Spinal cord (tissue), 10 donors: ENCODE results near the gene NOPCHAP1. TPM values are rescaled to one million over a fixed set of nuclear protein-coding genes. Genes with fewer than 3 reads are reported as not detected.

Experiments used
- DNase-seq, 6 donors: peaks; one replicate each; pipeline versions ENCODE4 v3.0.0 to v3.0.0-alpha.2; 2013 to 2015; ENCODE audit warnings: low spot score in 6 of 6, low read depth in 4 of 6
- H3K27ac ChIP-seq: one replicate; pipeline ENCODE4 v1.5.1; 2013; ENCODE audit warnings: low read depth, low read length, control low read depth
- H3K27me3 ChIP-seq: one replicate; pipeline ENCODE4 v1.6.1; 2013; ENCODE audit warnings: low read length; ENCODE audit not compliant: control insufficient read depth, insufficient read depth
- H3K36me3 ChIP-seq: one replicate; pipeline ENCODE4 v1.6.1; 2013; ENCODE audit warnings: low read length; ENCODE audit not compliant: control insufficient read depth, insufficient read depth
- H3K4me1 ChIP-seq: one replicate; pipeline ENCODE4 v1.6.1; 2013; ENCODE audit warnings: low read length; ENCODE audit not compliant: control insufficient read depth, insufficient read depth
- H3K4me3 ChIP-seq: one replicate; pipeline ENCODE4 v1.5.1; 2013; ENCODE audit warnings: low read depth, low read length, control low read depth
- H3K9me3 ChIP-seq: one replicate; pipeline ENCODE4 v1.6.1; 2013; ENCODE audit warnings: low read length; ENCODE audit not compliant: control insufficient read depth, insufficient read depth
- WGBS: methylation state at CpG from one replicate; pipeline ENCODE4 v1.1.5; 2013; ENCODE audit warnings: missing lambda C conversion rate; ENCODE audit not compliant: insufficient coverage; 5-methylcytosine and 5-hydroxymethylcytosine counted together
- polyA plus RNA-seq, 2 donors: library from polyadenylated mRNA; unstranded; fragments of 120-200 nt; gene quantifications; one replicate each; pipeline ENCODE4 v1.2.1, GENCODE V29; 2013; ENCODE audit not compliant: insufficient read length in 2 of 2
- total RNA-seq, 2 donors: library from RNA; depleted of rRNA in 1 of 2; stranded (reverse); fragments of 120-200 nt in 1 of 2; fragments of >200 nt in 1 of 2; gene quantifications; one replicate each; pipeline versions ENCODE4 v1.2.3 to v1.2.4, GENCODE V29; 2013 to 2014
- donor health status: healthy.

Gene NOPCHAP1
- total and polyA plus RNA-seq, 4 donors: 16.2 to 20.9 (median 18.4) TPM

GRCh38 chr12:105030820-105031807 lies 45.0 kb downstream of the NOPCHAP1 start:
- no peaks in the 10 kb centered on the region for H3K4me1 ChIP-seq
- no peak overlapping the region for H3K4me3 ChIP-seq
- H3K27me3 ChIP-seq: no peaks in the 10 kb centered on the region
- no peak overlapping the region for H3K27ac ChIP-seq
- H3K9me3 ChIP-seq: no peaks in the 10 kb centered on the region
- no peak for DNase-seq
- peaks cover 3% of the 10 kb centered on the region for H3K36me3 ChIP-seq
- WGBS: 87% methylated on average over 7 of the region's 9 CpGs

GRCh38 chr12:105032703-105033357 lies 46.7 kb downstream of the NOPCHAP1 start:
- peaks cover 3% of the 10 kb centered on the region for H3K36me3 ChIP-seq
- no peak for DNase-seq
- 70% methylated on average over 3 of the region's 4 CpGs for WGBS
- H3K9me3 ChIP-seq: no peaks in the 10 kb centered on the region
- H3K27me3 ChIP-seq: no peaks in the 10 kb centered on the region
- H3K4me1 ChIP-seq: no peaks in the 10 kb centered on the region
- H3K4me3 ChIP-seq: no peak overlapping the region
- H3K27ac ChIP-seq: no peak overlapping the region

- no peak for DNase-seq
- H3K27me3 ChIP-seq: no peaks in the 10 kb centered on the region
- H3K4me1 ChIP-seq: no peaks in the 10 kb centered on the region
- H3K4me3 ChIP-seq: no peak overlapping the region
- H3K27ac ChIP-seq: no peak overlapping the region
- peaks cover 3% of the 10 kb centered on the region for H3K36me3 ChIP-seq
- no peaks in the 10 kb centered on the region for H3K9me3 ChIP-seq
- WGBS: no CpG with 5 or more reads among the region's 2 CpGs
Measured at GRCh38 chr12:105033851-105034250, 47.7 kb downstream of the NOPCHAP1 start.

Other genes with a start within 250 kb of the NOPCHAP1 start
- 10 to 100 TPM; 39.7 to 60.6 TPM for gene SLC41A2, start 28.0 kb upstream of the NOPCHAP1 start, total RNA-seq
- 10 to 100 TPM; 12.7 to 14.1 TPM for gene SLC41A2, start 28.0 kb upstream of the NOPCHAP1 start, polyA plus RNA-seq
- gene ALDH1L2, start 98.1 kb downstream of the NOPCHAP1 start, total RNA-seq: 10 to 100 TPM in 1 of 2 donors, 1 to 10 TPM in 1; 9.5 to 13.2 TPM
- gene ALDH1L2, start 98.1 kb downstream of the NOPCHAP1 start, polyA plus RNA-seq: 1 to 10 TPM; 9.1 to 9.5 TPM
- 100 to 1,000 TPM in 1 of 2 donors, 10 to 100 TPM in 1; 67.8 to 136 TPM for gene WASHC4, start 121.4 kb downstream of the NOPCHAP1 start, total RNA-seq
- 10 to 100 TPM; 28.9 to 36.1 TPM for gene WASHC4, start 121.4 kb downstream of the NOPCHAP1 start, polyA plus RNA-seq
- 10 to 100 TPM; 61.3 to 62.4 TPM for gene APPL2, start 249.9 kb downstream of the NOPCHAP1 start, total RNA-seq
- 10 to 100 TPM; 79.6 to 80.8 TPM for gene APPL2, start 249.9 kb downstream of the NOPCHAP1 start, polyA plus RNA-seq